ENCODE data around the gene DSE.

DSE gene

GRCh38 chr6:116472706-116473105, 102.0 kb downstream of the DSE start:
- FAIRE-seq (no peak), DNase-seq (ENCODE audit: insufficient read length, low spot score) (no peak)
- TF ChIP-seq CTCF (IDR thresholded peaks at IDR 0.05; ENCODE audit: insufficient read depth, missing control alignments), result no peak

DNA sequence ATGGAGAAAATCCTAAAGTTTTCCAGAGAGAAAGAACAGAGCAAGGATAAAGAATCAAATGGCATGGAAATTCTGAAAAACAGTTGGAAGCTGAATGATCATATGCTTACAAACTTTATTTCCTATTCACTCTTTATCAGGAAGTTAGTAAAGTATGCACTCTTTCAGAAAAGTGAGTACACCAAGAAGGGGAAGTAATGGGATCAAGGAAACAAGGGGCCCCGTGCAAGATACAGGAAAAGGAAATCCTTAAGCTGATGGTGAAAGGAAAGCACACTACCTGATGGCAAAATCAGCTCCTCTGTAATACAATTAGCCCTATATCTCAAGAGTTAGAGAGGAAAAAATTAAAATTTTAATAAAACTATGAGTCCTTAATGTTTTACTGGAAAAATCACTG, 104.4 kb downstream of the DSE start:
- FAIRE-seq (no peak), DNase-seq (ENCODE audit: insufficient read length, low spot score) (no peak)
- no peak for TF ChIP-seq CTCF (IDR thresholded peaks at IDR 0.05; ENCODE audit: insufficient read depth, missing control alignments)

DNA sequence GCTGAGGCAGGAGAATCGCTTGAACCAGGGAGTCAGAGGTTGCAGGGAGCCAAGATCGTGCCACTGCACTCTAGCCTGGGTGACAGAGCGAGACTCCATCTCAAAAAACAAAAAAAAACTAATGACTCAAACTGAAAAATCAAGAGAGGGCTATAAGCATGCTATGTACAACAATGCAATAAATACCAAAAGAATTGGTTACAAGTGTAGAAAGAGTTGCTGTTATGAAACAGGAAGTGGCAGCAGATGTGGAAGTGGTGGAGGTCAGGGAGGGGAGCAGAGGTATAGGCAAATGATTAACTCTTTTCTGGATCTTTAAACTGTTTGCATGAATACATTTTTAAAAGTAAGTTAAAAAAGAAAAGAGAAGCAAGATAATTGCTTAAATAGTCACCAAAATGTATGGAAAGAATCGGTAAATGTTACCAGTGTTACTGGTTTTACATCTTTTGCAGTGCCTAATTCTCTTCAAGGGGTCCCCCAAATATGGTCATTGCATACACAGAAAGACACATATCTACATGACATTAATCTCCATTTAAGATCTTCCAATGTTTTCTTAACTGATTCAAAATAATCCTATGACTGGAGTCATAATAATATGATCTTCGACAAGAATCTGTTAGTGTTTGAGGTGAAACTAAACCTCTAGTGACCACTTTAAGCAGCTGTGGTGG, 105.4 kb downstream of the DSE start:
- no peak for DNase-seq (ENCODE audit: insufficient read length, low spot score)
- no peak for FAIRE-seq
- TF ChIP-seq CTCF (IDR thresholded peaks at IDR 0.05; ENCODE audit: insufficient read depth, missing control alignments), result no peak

- FAIRE-seq (no peak), DNase-seq (ENCODE audit: insufficient read length, low spot score) (no peak)
- TF ChIP-seq CTCF (IDR thresholded peaks at IDR 0.05; ENCODE audit: insufficient read depth, missing control alignments), result no peak
Observed at GRCh38 chr6:116482780-116483179, 112.0 kb downstream of the DSE start.

GRCh38 chr6:116483616-116484015, 112.9 kb downstream of the DSE start:
- FAIRE-seq (no peak), DNase-seq (ENCODE audit: insufficient read length, low spot score) (no peak)
- no peak for TF ChIP-seq CTCF (IDR thresholded peaks at IDR 0.05; ENCODE audit: insufficient read depth, missing control alignments)

GRCh38 chr6:116485559-116486184, 114.9 kb downstream of the DSE start:
- TF ChIP-seq CTCF (IDR thresholded peaks at IDR 0.05; ENCODE audit: insufficient read depth, missing control alignments), result no peak

DNA sequence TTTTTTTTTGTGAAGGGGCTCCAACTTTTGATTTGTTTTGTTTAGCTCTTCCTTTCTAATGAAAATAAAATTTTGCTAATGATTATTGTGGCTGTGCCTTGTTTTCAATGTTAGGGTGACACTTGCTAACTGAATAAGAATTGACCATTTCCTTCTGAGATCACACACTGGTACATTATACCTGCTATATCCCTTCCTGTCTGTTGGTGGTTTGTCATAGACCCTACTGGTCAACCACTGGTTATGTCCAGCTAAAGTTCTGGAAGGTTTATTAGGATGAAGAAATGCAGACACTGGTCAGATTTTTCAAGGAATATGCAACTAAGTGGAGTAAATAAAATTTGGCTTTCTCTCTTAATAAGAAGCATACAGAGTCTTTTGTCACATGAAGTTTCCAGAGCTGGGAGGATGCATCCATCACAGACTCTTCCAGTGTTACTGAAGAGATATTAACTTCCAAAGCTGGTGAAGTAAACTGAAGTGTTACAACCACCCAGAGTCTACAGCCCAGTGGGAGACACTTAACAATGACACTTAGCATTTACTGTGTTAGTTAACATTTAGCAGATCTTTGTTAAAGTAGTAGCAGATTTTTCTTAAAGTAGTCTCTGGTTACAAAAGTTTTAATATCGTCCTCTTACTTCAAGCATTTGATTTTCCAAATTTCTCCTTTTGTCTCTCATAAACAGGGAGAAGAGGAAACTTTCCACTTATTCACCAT, 121.0 kb downstream of the DSE start:
- no peak for DNase-seq (ENCODE audit: insufficient read length, low spot score)
- no peak for TF ChIP-seq CTCF (IDR thresholded peaks at IDR 0.05; ENCODE audit: insufficient read depth, missing control alignments)
- FAIRE-seq, result no peak

More at GRCh38 chr6:116485559-116486184, 114.9 kb downstream of the DSE start:
- FAIRE-seq, result no peak
- no peak for DNase-seq (ENCODE audit: insufficient read length, low spot score)
